Neural cell (in vitro differentiated cells): ENCODE measurements around the gene GPR141. TPM values are rescaled to one million over a fixed set of nuclear protein-coding genes. Genes with fewer than 3 reads are reported as not detected.

ENCODE experiments used
- H2AFZ ChIP-seq: fragments of 200-600, 300-800 bp; sonication (generic), shearing (Covaris generic); 2 replicates; pipeline ENCODE4 v1.6.0; 2014; ENCODE audit warnings: low read depth, mild to moderate bottlenecking, antibody characterized with exemption, low read length, moderate library complexity
- H3F3A ChIP-seq: fragments of 200-600 bp; shearing (Covaris generic); 2 replicates; pipeline ENCODE4 v1.6.1; 2016; ENCODE audit warnings: mild to moderate bottlenecking, moderate library complexity, mixed read lengths, antibody characterized with exemption, low read length; ENCODE audit not compliant: insufficient read depth, poor library complexity, severe bottlenecking
- H3K27ac ChIP-seq: fragments of 200-600, 300-800 bp; sonication (generic), shearing (Covaris generic); 2 replicates; pipeline ENCODE4 v1.5.1; 2014; ENCODE audit warnings: mild to moderate bottlenecking, low read length, moderate library complexity
- H3K27me3 ChIP-seq: fragments of 300-800, 200-600 bp; sonication (generic), shearing (Covaris generic); 2 replicates; pipeline ENCODE4 v1.6.0; 2014; ENCODE audit warnings: mild to moderate bottlenecking, low read depth, low read length, moderate library complexity; ENCODE audit not compliant: insufficient read depth
- H3K36me3 ChIP-seq: fragments of 300-800, 200-600 bp; sonication (generic), shearing (Covaris generic); 2 replicates; pipeline ENCODE4 v1.5.1; 2014; ENCODE audit warnings: mild to moderate bottlenecking, antibody characterized with exemption, low read length, moderate library complexity; ENCODE audit not compliant: insufficient read depth
- H3K4me2 ChIP-seq: fragments of 300-800, 200-600 bp; sonication (generic), shearing (Covaris generic); 2 replicates; pipeline ENCODE4 v1.6.0; 2014; ENCODE audit warnings: mild to moderate bottlenecking, low read length
- H3K4me3 ChIP-seq: fragments of 300-800, 200-600 bp; sonication (generic), shearing (Covaris generic); 2 replicates; pipeline ENCODE4 v1.5.1; 2014; ENCODE audit warnings: mild to moderate bottlenecking, low read length, moderate library complexity
- H3K79me2 ChIP-seq: fragments of 200-600 bp; shearing (Covaris generic); replicated peaks from 2 replicates; pipeline ENCODE4 v1.6.0; 2014; ENCODE audit warnings: mild to moderate bottlenecking, low read length, moderate library complexity; ENCODE audit not compliant: insufficient read depth
- H3K9ac ChIP-seq: fragments of 300-800, 200-600 bp; sonication (generic), shearing (Covaris generic); 2 replicates; pipeline ENCODE4 v1.6.1; 2016; ENCODE audit warnings: mild to moderate bottlenecking, low read length, mixed read lengths
- H3K9me2 ChIP-seq: fragments of 200-600 bp; shearing (Covaris generic); 2 replicates; pipeline ENCODE4 v1.6.1; 2016; ENCODE audit warnings: mild to moderate bottlenecking, low read length, mixed read lengths; ENCODE audit not compliant: insufficient read depth
- H3K9me3 ChIP-seq: fragments of 200-600, 300-800 bp; sonication (generic), shearing (Covaris generic); 2 replicates; pipeline ENCODE4 v1.6.1; 2016; ENCODE audit warnings: mild to moderate bottlenecking, mixed run types, low read length, moderate library complexity, mixed read lengths
- H4K20me1 ChIP-seq: fragments of 200-600 bp; shearing (Covaris generic); 2 replicates; pipeline ENCODE4 v1.6.1; 2016; ENCODE audit warnings: mild to moderate bottlenecking, mixed run types; ENCODE audit not compliant: insufficient read depth
- CTCF ChIP-seq: fragments of 450-650 bp; IDR thresholded peaks from 2 replicates; pipeline ENCODE4 v1.5.1; 2014; ENCODE audit warnings: antibody characterized with exemption, mild to moderate bottlenecking, moderate library complexity; ENCODE audit not compliant: poor library complexity, severe bottlenecking
- EP300 ChIP-seq: fragments of 450-650 bp; conservative IDR thresholded peaks from 2 replicates; pipeline ENCODE4 v1.6.1; 2014; ENCODE audit warnings: antibody characterized with exemption, mild to moderate bottlenecking, moderate library complexity; ENCODE audit not compliant: poor library complexity, severe bottlenecking
- EZH2 ChIP-seq: fragments of 200-600, 300-800 bp; shearing (Covaris generic), sonication (generic); IDR thresholded peaks from 2 replicates; pipeline ENCODE4 v1.6.1; 2014; ENCODE audit warnings: antibody characterized with exemption, low read length, borderline replicate concordance, mild to moderate bottlenecking; ENCODE audit not compliant: insufficient read depth, poor library complexity, severe bottlenecking
- MXI1 ChIP-seq: fragments of 450-650 bp; conservative IDR thresholded peaks from 2 replicates; pipeline ENCODE4 v1.6.1; 2014; ENCODE audit warnings: antibody characterized with exemption, mild to moderate bottlenecking; ENCODE audit not compliant: poor library complexity, severe bottlenecking
- POLR2AphosphoS5 ChIP-seq: IDR thresholded peaks from 2 replicates; pipeline ENCODE4 v1.6.1; 2012
- RAD21 ChIP-seq: fragments of 450-650 bp; conservative IDR thresholded peaks from 2 replicates; pipeline ENCODE4 v1.6.1; 2014; ENCODE audit warnings: antibody characterized with exemption, mild to moderate bottlenecking, moderate library complexity
- SMC3 ChIP-seq: fragments of 450-650 bp; conservative IDR thresholded peaks from 2 replicates; pipeline ENCODE4 v1.6.1; 2014; ENCODE audit warnings: antibody characterized with exemption, mild to moderate bottlenecking, moderate library complexity; ENCODE audit not compliant: poor library complexity
- TAF1 ChIP-seq: IDR thresholded peaks from 2 replicates; pipeline ENCODE4 v1.6.1; 2012; ENCODE audit warnings: low read depth
- polyA plus RNA-seq: library from polyadenylated mRNA; depleted of rRNA; stranded (reverse); fragments of >200 nt; gene quantifications from 2 replicates; pipeline ENCODE4 v1.2.3, GENCODE V29; 2014
- TF ChIP-seq, protein P1 (sequence below): IDR thresholded peaks from 2 replicates; pipeline ENCODE4 v1.6.1; 2012; ENCODE audit warnings: borderline replicate concordance

GPR141 gene
- polyA plus RNA-seq, 1 donor from 2014 or later, result not detected

DNA sequence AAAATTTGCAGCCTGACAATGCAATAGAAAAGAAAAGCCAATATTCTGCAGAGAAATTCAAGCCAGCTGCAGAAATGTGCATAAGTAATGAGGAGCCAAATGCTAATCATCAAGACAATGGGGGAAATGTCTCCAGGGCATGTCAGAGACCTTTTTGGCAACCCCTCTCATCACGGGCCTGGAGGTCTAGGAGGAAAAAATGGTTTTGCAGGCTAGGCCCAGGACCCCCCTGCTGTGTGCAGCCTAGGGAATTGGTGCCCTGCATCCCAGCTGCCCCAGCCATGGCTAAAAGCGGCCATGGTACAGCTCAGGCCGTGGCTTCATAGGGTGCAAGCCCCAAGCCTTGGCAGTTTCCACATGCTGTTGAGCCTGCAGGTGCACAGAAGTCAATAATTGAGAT is 92.4 kb downstream of the GPR141 start:
- Histone ChIP-seq H3F3A (no peaks in the 10 kb centered on the region), H3K79me2 (no peaks in the 10 kb centered on the region), H3K4me3 (no peak overlapping the region), H4K20me1 (no peaks in the 10 kb centered on the region), H3K36me3 (no peaks in the 10 kb centered on the region), H2AFZ (no peak overlapping the region), H3K27ac (no peak overlapping the region), H3K9ac (no peak overlapping the region), H3K4me2 (no peak overlapping the region), H3K9me2 (no peaks in the 10 kb centered on the region), H3K9me3 (peaks cover 6% of the 10 kb centered on the region), H3K27me3 (no peaks in the 10 kb centered on the region)
- TF ChIP-seq, protein P1, sequence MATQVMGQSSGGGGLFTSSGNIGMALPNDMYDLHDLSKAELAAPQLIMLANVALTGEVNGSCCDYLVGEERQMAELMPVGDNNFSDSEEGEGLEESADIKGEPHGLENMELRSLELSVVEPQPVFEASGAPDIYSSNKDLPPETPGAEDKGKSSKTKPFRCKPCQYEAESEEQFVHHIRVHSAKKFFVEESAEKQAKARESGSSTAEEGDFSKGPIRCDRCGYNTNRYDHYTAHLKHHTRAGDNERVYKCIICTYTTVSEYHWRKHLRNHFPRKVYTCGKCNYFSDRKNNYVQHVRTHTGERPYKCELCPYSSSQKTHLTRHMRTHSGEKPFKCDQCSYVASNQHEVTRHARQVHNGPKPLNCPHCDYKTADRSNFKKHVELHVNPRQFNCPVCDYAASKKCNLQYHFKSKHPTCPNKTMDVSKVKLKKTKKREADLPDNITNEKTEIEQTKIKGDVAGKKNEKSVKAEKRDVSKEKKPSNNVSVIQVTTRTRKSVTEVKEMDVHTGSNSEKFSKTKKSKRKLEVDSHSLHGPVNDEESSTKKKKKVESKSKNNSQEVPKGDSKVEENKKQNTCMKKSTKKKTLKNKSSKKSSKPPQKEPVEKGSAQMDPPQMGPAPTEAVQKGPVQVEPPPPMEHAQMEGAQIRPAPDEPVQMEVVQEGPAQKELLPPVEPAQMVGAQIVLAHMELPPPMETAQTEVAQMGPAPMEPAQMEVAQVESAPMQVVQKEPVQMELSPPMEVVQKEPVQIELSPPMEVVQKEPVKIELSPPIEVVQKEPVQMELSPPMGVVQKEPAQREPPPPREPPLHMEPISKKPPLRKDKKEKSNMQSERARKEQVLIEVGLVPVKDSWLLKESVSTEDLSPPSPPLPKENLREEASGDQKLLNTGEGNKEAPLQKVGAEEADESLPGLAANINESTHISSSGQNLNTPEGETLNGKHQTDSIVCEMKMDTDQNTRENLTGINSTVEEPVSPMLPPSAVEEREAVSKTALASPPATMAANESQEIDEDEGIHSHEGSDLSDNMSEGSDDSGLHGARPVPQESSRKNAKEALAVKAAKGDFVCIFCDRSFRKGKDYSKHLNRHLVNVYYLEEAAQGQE, result no peak
- TF ChIP-seq POLR2AphosphoS5 (no peak), EP300 (no peak), CTCF (no peak), TAF1 (no peak), MXI1 (no peak), EZH2 (no peak), SMC3 (no peak), RAD21 (no peak)

DNA sequence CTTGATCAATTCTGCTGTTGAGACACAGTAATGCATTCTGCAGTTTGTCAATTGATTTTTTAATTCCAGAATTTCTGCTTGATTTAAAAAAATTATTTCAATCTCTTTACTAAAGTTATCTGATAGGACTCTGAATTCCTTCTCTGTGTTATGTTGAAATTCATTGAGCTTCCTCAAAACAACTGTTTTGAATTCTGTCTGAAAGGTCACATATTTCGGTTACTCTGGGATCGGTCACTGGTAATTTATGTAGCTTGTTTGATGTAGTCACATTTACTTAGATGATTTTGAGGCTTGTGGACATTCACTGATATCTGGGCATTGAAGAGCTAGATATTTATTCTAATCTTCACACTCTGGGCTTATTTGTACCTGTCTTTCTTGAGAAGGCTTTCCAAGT is 97.6 kb downstream of the GPR141 start:
- no peak overlapping the region for H3K27ac ChIP-seq
- H3K9me2 ChIP-seq, result no peaks in the 10 kb centered on the region
- no peaks in the 10 kb centered on the region for H3F3A ChIP-seq
- no peak overlapping the region for H2AFZ ChIP-seq
- no peak overlapping the region for H3K4me3 ChIP-seq
- H3K36me3 ChIP-seq, result no peaks in the 10 kb centered on the region
- H3K4me2 ChIP-seq, result no peak overlapping the region
- no peaks in the 10 kb centered on the region for H3K27me3 ChIP-seq
- no peak overlapping the region for H3K9ac ChIP-seq
- TF ChIP-seq TAF1 (no peak), POLR2AphosphoS5 (no peak), CTCF (no peak), EZH2 (no peak), EP300 (no peak), MXI1 (no peak), SMC3 (no peak), RAD21 (no peak)
- TF ChIP-seq, protein P1, result no peak
- peaks cover 4% of the 10 kb centered on the region for H3K9me3 ChIP-seq
- no peaks in the 10 kb centered on the region for H4K20me1 ChIP-seq
- H3K79me2 ChIP-seq, result no peaks in the 10 kb centered on the region
